Right renal pelvis (tissue), 4 donors: ENCODE measurements around the gene SETSIP. TPM values are rescaled to one million over a fixed set of nuclear protein-coding genes. Genes with fewer than 3 reads are reported as not detected.
"Not testable (repeated sequence)": the region's sequence is repeated elsewhere in the genome, so short reads cannot be mapped to it uniquely, and the experiment has no call there.

ENCODE experiments used
- DNase-seq, 4 donors: peaks; one replicate each; pipeline ENCODE4 v3.0.0-alpha.2; 2013; ENCODE audit warnings: low read depth in 4 of 4, low spot score in 3 of 4, missing footprints in 1 of 4
- polyA plus RNA-seq, 4 donors: library from polyadenylated mRNA; unstranded; fragments of 120-200 nt; gene quantifications; one replicate each; pipeline ENCODE4 v1.2.1, GENCODE V29; 2013; ENCODE audit not compliant: insufficient read length in 4 of 4

SETSIP gene
- polyA plus RNA-seq, 4 donors, result 0.31 to 1.6 (median 0.59) TPM

GRCh38 chr1:92065042-92065441, 10.2 kb downstream of the SETSIP start:
- no peak for DNase-seq

DNA sequence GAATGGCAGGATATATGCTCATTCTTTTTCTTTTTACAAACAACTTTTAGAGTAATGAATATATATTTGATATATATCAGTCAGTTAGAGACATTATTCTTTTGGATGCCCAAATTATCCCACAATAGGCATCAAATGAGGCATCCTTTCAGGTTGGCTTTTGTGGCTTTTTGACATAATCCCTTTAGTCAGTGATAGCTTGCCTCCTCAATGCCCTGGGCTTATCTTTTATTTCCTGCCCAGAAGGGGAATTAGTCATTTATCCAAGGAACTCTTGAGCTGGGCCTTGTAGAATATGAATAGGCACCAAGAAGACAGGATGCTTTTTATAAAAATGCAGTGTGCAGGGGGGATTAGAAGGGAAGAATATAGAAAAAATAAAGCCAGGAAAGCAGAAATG, 23.3 kb downstream of the SETSIP start:
- no peak for DNase-seq

DNA sequence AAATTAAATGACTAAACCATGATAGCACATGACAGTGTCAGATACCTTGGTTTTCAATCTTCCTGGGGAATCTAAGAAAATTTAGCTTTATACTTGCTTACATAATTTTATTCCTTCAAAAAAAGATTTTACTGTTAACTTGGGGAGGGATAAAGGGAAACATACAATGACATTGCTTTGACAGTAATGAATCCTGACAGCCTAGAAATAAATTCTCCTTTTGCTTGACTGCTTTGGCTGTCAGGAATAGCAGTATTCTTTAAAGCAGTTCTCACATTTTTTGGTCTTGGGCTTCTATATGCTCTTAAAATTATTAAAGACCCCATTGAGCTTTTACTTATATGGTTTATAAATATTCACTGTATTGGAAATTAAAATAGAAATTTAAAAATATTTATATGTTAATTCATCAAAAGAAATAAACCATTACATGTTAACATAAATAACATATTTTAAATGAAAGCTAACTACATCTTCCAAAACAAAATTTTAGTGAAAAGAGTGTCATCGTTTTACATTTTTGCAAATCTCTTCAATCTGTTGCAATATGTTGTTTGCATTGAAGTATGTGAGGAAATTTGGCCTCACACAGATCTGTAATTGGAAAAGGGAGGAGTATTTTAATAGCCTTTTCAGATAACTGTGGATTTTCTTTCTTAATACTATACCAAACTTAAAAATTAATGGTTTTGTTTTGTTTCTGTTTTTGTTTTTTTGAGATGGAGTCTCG, 29.3 kb downstream of the SETSIP start:
- no peak for DNase-seq

DNA sequence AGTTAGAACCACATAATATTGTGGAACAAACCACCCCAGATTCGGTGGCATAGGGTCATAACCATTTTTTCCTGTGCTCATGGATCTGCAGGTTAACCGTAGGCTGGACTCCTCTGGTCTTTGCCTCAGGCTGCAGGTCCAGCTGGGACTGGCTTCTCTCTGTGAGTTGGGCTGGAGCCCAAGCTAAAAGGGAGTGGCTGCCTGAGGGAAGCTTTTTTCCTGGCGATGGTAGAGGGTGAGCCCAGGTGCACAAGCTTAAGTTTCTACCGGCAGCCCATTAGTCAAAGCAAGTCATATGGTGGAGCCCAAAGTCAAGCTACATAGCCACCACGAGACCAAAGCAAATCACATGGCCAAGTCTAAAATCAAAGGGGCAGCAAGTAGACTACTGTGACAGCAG, 31.6 kb downstream of the SETSIP start:
- no peak for DNase-seq

DNA sequence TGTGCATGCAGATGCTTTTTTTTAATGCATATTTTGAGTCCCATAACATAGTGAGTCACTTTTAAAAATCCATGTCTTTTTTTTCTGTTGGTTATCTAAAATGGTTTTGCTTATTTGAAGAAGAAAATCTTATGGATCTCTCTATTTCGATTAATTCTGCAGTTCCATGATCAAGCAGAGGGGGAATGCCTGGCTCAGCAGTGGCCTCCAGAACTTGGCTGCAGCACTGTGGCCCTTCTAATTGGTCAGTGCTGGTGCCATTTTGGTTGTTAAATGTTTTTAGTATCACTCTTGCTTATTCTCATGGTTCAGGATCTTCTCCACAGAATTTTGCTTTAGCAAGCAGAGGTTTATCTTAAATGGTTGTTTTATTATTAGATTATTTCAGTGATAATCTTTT, 34.2 kb downstream of the SETSIP start:
- DNase-seq, result no peak

DNA sequence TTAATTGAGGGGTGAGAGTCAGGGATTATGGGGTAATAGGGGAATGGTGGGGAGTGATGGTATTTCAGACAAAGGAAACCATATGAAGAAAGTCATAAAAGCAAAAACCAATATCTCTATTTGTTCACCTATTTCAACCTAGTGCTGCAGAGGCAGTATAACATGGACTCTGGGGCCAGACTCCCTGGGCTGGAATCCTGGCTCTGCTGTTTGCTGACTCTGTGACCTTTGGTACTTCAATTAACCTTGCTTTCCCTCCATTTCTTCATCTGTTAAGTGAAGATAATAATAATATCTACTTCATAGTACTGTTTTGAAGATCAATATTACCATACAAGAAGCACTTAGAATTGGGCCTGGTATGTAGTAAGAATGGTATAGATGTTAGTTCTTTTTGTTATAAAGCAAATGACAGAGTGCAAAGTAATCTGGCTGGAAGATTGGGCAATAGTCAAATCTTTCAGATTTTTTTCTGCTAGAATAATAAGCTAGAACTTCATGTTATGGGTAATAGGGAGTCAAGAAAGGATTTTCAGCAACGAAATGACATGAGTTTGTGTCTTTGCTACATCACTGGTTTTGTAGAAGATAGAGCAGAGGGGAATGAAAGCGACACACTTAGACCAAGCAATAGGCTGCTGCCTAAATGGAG, 36.4 kb downstream of the SETSIP start:
- no peak for DNase-seq

DNA sequence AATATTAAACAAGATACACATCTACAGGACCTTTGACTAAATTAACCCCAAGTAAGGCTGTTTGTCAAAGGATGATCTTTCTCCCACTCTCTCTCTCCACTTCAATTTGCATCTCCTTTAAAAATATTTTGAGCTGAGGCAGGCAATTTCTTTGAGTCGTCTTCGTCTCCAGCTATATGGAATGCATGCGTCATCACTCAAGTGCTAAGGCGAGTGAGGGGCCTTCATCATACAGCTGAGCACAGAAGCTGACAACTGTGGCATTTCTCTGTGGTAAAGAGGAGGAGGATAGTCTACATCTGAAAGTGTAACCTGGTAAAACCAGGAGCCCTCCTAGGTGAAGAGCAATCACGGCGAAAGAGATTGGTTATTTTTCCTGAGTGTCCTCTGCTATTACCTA, 37.8 kb downstream of the SETSIP start:
- DNase-seq, result no peak

- no peak for DNase-seq
Observed at GRCh38 chr1:92031281-92032110, 43.7 kb downstream of the SETSIP start.

- DNase-seq, result no peak
Observed at GRCh38 chr1:92030656-92031107, 44.5 kb downstream of the SETSIP start.

DNA sequence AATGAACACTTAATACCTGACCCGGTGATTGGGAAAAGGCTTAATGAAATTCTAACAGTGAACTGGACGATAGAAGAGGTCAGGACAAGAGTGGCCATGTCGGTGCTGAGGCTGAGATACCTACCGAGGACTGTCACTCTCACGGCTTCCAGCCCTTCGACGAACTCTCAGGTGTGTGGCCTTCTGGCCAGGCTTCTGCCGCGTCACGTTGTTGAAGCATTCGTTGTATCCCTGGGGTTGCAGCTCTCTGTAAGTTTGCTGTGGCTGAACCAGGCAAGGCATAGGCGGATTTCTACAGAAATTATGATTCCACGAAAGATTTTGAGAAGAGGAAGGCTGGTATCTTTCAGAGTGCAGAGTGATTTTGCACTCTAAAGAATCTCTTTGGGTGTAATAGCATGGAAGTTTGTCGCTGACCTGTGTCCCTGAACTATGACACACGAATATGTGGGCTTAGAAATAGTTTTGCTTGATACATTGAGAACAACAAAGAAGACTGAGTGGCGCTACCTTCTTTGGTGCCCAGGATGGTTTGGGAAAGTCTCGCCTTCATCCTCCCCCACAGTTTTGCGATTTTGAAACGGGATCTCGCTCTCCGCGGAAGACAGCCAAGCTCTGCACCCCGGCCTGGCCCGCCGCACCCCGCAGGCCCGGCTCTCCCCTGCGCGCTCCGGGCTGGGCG, 45.8 kb downstream of the SETSIP start:
- peak in 1 of 4 donors; percentile 12 for DNase-seq

DNA sequence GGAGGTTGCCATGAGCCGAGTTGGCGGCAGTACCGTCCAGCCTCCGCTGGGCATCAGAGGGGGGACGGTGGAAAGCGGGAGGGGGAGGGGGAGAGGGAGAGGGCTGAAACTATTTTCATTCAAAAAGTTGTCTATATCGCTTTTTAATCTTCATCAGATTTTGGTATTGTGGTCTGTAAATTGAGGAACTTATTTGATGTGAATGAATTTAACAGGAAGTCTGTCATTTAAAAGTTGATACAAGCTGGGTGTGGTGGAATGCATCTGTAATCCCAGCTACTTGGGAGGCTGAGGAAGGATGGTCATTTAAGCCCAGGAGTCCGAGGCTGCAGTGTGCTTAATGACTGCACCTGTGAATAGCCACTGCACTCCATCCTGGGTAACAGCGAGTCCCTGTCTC, 48.4 kb downstream of the SETSIP start:
- no peak for DNase-seq

DNA sequence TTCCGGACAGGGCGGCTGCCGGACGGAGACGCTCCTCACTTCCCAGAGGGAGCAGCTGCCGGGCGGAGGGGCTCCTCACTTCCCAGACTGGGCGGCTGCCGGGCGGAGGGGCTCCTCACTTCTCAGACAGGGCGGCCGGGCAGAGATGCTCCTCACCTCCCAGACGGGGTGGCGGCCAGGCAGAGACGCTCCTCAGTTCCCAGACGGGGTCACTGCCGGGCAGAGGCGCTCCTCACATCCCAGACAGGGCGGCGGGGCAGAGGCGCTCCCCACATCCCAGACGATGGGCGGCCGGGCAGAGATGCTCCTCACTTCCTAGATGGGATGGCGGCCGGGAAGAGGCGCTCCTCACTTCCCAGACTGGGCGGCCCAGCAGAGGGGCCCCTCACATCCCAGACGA, 49.2 kb downstream of the SETSIP start:
- DNase-seq, result not testable (repeated sequence)

Other genes with a start within 250 kb of the SETSIP start
- 100 to 1,000 TPM; 115 to 154 (median 136) TPM for gene TGFBR3, start 189.3 kb downstream of the SETSIP start, polyA plus RNA-seq
- gene BRDT, start 126.0 kb downstream of the SETSIP start, polyA plus RNA-seq, result under 1 TPM in 2 of 4 donors, not detected in 2; 0.08 to 0.11 TPM
- gene EPHX4, start 45.4 kb downstream of the SETSIP start, polyA plus RNA-seq, result 1 to 10 TPM; 1.5 to 2.3 (median 1.7) TPM
- gene BTBD8, start 4.9 kb upstream of the SETSIP start, polyA plus RNA-seq, result 1 to 10 TPM; 6.0 to 7.2 (median 6.5) TPM
- under 1 TPM in 1 of 4 donors, not detected in 3; 0.12 TPM for gene C1orf146, start 142.5 kb upstream of the SETSIP start, polyA plus RNA-seq
- 10 to 100 TPM; 18.8 to 31.3 (median 23.4) TPM for gene GLMN, start 223.6 kb upstream of the SETSIP start, polyA plus RNA-seq
- 10 to 100 TPM; 28.9 to 38.7 (median 36.0) TPM for gene RPAP2, start 223.6 kb upstream of the SETSIP start, polyA plus RNA-seq